NCI-H2227 treated with DMSO at 0.1 percent for 48 hours (cell line): ENCODE data around the gene GALNT14.

Experiments used
- DNase-seq: peaks from one replicate; lab custom pipeline; 2025; lab: John Stamatoyannopoulos, UW

Gene GALNT14

DNA sequence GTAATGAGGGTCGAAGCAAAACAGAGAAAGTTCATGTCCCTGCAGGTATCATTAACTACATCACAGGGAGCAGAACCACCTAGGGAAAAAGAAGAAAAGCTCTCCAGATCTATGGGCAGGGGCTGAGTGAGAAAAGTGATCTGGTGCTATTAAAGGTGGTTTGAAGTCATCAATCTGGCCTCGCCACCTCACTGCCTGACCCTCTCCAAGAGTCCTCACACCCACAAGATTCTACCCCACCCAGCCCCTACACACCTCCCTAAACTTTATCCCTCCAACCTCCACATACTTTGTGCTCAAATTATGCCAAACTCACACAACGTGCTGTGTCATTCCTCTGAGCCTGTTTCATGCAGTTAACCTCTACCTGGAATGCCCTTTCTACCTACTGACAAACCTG is 2.2 kb downstream of the GALNT14 start:
- DNase-seq, result no peak

DNA sequence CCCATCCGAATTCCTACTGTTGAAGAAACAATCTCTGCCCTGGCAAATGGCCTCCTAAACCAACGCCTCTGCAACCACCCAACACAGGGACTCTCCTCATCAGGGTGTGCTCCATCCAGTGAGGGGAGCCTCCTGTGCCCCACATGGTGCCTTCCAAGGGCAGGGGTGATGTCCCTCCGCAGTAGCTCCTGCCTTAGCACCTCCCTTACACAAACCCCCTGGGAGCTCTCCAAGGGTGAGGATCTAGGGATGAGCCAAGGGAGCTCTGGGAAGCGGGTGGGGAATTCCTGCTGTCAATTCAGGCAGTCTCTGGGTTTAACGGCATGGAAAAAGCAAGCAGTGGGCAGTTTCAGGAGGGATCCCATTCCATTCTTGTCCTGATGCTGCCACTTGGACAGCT is 3.8 kb downstream of the GALNT14 start:
- no peak for DNase-seq

DNA sequence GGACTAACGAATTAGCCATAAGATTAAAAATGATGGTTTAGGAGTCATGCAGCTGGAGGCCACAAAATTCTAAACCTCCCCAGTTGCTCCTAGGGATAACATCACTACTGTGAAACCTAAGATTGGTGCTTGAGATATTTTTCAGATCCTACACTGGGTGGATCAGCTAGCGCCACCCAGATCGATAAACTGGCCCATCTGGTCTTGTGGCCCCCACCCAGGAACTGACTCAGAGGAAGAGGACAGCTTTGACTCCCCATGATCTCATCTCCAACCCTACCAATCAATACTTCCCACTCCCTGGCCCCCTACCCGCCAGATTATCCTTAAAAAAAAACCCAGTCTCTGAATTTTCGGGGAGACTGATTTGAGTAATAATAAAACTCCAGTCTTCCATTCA is 5.5 kb downstream of the GALNT14 start:
- DNase-seq, result no peak

DNA sequence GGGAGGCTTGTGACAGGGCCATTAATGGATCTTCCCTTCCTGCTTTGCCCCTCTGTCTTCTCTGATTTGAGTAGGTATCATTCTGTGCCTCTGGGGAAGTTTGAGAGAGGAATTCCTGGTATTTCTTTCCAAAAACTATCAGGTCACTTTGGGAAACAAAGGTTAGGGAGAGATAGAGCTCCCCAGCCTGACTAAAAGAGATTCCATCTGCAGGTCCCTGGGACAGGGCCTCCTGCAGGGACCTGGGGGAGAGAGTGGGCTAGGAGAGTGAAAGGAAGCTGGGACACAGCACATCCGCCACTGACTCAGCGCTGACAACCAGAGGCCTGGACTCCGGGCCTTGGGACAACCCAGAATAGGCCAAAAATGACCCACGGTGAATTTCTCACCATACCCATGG is 6.4 kb downstream of the GALNT14 start:
- DNase-seq, result no peak

DNA sequence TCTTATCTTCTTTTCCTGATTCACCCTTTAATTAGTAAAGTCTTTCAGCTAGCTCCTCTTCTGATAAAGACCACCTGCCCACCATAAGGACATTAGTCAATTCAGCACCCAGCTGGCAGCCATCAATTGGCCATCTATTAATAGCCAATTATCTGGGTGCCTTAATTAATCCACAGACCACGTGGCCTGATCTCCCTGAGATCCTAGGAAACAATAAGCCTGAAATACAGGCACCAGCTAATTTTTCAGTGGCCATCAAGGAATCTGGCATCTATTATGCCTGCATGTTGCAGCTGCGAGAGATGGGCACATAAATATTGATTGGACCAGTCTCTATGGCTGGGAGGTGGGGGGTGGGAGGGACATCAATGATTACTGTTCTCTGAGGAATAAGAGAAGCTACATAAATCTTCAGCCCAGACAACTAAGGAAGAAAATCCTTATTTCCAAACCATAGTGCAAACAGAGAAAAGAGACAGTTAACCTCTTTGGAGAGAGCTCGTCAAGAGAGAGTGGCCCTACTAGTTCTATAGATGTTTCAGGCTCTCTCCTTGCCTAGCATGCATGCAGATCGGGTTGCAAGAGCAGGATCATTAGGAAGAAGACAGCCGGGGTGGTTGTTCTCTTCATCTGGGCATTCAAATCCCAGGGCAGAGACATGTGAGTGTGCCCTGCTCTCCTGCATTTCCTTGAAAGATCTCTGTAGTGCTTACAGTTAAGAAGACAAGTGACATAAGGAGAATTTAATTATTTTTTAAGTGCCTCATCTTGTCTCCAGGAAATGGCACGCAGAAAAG is 8.7 kb downstream of the GALNT14 start:
- DNase-seq, result no peak

DNA sequence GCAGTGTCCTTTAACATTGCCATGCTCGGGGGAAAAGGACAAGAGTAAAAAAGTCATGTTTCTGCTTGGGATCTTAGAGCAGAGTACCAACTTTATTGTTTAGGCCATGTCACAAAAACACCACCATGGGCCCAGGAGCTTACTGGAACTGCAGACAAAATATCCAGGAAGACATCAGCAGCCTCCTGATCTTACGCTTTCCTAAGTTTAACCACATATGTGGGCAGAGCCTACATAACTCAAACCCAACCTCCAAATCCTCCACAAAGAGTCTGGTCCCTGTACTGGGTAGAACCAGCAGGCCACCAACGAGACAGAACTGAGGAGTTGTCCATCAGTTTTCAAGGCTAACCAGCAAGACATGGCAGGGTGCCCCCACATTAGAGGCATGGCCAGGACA is 10.3 kb downstream of the GALNT14 start:
- no peak for DNase-seq

DNA sequence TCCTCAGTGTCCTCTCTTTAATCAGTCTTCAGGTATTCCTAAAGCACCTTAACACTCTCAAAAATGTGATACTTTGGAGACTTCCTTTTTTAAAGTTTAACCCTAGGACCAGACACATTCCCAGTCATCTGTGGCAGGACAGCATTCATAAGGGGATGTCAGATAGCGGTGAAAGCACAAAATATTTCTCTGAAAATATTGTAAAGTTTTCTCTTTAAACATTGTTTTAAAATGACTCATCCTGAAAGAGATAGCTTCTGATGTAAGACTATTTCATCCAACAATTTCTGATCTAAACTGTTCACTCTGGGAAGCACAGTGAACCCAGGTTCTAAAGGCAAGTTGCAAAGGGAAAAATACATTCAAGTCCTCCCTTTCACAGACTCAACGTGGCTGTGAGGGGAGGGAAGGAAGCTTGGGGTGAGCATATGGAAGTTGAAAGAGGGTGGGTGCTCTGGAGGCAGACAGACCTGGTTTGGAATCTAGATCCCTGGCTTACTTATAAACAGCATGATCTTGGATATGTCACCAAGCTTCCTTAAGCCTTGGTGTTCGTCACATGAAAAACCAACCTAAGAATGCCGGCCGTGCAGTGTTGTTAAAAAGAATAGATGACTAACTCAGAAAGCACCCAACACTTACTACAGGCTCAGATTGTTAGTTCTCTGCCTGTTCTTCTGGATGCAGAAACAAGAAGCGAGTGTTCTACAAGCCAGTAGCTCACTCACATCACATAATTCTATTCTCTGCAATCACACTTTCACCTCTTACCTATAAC is 12.1 kb downstream of the GALNT14 start:
- no peak for DNase-seq

DNA sequence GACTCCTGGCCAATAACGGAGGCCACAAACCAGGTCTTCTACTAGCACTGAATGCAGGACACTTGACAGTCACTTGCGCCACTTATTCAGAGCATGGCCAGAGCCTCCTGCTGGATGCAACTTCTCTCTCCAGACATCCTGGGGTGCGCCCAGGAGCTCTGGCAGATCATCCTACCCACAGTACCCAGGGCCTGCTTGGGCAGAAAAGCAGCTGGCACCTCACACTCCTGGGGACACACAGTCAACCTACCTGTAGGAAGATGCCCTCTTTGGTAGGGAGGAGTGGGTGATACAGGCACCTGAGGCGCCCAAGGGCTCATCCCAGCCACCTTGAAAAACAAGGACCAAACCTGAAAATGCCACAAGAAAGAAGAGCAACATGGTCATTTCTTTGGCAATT is 13.3 kb downstream of the GALNT14 start:
- DNase-seq, result no peak

DNA sequence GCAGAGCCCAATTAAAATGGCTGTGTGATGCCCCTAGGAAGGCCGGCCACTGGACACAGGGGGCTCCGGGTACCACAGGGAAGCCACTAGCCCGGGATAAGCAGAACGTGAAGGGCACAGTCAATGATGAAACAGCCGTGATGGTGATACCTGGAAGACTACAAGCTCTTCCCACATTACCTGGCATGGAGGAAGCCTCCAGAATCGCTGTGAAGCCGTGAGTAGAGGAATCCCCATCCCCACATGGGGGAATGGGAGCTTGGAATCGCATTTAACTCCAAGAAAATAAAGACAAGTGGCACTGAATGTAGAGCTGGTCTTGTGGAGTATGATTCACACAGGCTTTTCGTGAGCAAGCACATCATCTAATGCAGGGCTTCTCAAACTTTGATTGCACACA is 16.1 kb downstream of the GALNT14 start:
- DNase-seq, result no peak

DNA sequence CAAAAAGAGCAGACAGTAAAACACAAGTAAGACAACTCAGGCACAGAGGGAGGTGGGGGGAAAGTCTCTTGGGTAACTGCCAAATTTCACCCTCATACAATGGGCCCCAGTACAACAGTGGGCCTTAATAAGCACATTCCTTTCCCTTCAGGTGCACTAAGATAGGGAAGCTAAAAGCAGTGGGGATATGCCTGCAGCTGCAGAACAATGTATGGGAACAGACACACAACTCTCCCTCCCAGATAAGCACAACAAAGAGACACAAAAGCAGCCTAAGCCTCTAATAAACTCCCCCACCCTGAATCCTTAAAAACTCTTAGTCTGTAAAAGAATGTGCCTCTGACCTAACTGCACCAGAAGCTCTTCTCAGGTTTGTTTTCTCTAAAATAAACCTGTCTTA is 24.5 kb downstream of the GALNT14 start:
- DNase-seq, result no peak

DNA sequence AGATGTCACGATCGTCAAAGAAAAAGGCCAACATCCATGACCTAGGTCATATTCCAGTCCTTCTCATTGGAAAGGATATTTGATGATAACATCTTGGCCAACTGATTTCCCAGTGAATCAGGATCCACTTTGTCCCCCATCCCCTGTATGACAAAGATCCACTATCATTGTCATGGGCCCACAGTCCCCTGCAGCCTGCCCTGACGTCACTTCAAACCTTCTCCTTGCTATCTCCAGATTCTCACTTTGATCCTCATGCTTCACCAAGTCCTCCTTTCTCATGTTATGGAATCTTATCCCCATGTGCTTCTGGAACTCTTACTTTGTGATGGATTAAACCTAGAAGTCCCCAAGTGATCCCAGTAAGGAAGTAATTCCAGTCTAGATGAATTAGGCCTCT is 25.7 kb downstream of the GALNT14 start:
- no peak for DNase-seq

DNA sequence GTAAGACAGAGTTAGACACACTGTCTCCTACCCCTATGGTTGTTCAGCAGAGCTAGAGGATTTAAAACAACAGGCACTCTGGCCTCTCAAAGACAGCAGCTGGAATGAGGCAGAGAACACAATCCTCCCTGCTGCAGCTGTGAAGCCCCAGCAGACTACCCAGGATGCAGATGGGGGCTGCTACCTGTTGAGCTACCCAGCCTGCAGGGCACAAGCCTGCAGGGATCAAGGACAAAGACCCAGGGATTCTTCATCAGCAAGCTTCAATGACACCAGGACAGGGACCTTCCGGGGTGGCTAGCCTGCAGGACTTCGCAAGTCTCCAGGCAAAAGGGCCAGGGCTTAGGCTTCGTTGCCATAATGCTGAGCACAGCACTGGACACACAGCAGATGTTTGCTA is 27.2 kb downstream of the GALNT14 start:
- no peak for DNase-seq

DNA sequence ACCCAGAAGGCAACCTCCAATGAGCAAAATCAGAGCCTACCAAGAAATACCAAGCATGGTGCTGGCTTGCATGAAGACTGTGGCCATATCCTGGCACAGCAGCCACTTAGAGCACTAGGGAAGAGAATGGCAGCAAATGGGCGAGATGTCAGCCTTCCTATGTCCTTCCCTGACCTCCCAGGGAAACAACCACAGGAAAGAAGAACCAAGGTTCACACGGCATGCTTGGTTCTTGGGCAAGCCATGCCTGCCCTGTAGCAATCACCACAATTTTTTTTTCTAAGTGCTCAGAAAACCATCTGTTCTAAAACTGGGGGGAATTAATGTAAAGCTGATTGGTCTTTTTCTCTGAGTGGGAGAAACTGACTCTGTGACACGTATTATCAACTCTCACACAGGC is 27.8 kb downstream of the GALNT14 start:
- DNase-seq, result no peak

DNA sequence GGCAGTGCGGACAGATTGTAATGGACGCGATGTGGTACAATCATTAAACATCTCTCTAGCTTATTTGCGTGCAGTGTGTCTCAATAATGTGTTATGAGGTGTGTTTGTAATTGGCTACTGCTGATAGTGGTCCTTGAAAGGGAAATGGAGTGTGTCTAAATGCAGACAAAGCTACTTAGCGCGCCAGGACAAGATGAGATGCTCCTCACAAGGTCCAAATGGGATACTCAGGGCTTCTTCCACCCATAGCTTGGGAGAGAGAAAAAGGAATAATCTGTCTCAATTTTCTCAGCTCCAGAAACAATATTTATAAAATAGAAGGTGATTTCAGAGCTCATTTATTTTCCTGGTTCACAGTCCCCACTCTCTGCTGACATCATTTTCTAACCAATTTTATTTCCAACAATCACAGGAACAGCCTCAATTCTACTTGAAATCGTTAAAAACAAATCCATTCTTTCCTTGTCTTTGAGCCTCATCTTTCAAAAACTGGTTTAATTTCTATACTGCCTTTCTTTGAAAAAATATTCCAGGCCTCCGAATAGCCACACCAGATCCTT is 28.5 kb downstream of the GALNT14 start:
- DNase-seq, result no peak

DNA sequence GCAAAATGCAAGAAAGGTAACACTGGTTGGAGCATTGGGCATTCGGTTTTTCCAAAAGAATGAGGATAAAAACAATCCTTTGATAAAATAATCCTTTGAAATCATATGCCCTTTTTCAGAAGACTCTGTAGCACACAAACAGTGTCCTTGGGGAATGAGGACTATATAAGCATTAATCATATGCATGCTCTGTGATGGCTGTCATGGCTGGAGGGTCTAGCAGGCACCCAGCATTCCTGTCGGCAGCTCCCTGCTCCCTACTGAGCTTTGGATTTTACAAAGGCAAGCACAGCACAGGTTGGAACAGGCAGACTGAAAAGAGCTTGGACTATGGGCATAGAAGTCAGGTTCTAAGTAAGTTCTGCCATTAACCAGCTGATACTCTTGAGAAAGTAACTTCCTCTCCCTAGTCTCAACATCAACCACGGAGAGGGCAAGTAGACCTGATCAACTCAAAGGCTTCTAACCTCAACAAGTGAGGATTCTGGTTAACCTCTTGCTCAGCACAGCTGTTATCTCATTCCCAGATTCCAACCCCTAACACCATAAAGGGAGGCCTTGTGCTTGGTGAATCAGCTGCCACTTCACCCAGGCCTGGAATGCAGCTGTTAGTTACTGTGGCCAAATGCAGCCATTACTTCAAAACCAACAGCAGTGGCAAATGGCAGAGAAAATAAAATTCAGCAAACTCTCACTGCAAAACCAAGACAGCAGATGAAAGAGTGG is 29.5 kb downstream of the GALNT14 start:
- DNase-seq, result no peak

DNA sequence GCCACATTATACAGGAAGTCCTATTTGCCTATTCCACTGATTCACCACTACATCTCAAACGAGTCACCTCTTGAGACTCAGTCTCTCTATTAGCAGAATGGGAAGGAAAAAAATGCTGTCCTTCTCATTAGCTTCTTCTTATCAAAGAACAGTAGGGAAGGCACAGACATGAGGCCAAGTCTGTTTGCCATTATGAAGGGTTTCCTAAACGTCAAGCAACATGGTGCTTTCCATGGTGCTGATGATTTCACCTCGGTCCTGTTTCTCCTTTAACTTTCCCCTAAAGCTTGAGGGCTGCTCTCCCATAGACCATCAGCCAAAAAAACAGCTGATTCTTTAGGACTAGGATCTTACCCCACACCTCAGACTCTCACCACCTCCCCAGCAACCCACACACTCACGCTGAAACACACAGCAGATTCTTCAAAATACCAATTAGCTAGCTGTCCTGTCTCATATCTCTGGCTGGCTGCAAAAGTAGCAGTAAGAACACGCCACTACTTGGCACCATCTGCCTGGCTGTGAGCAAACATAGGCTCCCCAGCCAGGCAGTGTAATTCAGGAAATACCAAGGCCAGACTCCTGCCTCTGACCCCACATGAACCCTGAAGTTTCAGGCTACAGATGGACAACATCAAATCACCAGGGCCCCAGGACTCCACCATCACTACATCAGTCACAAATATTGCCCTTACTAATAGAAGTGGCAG is 30.5 kb downstream of the GALNT14 start:
- no peak for DNase-seq

DNA sequence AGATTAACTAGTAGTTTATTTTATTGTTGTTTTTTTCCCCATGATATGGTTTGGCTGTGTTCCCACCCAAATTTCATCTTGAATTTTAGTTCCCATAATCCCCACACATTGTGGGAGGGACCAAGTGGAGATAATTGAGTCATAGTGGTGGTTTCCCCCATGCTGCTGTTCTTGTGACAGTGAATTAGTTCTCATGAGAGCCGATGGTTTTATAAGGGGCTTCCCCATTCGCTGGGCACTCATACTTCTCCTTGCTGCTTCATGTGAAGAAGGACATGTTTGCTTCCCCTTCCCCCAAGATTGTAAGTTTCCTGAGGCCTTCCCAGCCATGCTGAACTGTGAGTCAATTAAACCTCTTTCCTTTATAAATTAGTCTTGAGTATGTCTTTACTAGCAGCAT is 36.5 kb downstream of the GALNT14 start:
- no peak for DNase-seq

DNA sequence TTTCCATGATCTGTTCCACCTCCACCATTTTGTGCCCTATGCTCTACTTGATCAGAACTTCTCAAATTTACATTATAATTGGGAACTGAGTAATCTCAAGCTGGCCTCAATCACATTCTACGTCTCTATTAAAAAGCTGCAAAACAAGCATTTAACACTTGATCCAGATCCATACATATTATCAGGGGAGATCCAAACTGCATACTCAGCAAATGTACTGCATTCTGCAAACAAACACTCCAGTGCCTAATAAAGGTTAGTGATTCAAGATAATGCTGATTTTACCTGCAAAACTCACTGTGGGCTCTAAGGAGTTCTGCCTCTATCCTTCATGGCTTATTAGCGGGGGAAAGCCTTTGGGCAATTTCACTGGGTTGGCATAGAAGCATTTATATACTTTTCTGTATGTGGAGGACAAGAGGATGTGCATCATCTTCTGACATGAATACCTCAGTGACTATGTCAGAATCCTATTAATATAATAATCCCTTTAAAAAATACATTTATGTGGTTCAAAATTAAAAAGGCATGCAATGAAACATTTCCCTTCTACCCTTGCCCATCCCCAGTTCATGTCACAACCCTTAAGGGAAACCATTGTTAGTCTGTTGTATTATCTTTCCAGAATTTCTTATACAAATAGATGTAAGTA is 40.2 kb downstream of the GALNT14 start:
- DNase-seq, result no peak

DNA sequence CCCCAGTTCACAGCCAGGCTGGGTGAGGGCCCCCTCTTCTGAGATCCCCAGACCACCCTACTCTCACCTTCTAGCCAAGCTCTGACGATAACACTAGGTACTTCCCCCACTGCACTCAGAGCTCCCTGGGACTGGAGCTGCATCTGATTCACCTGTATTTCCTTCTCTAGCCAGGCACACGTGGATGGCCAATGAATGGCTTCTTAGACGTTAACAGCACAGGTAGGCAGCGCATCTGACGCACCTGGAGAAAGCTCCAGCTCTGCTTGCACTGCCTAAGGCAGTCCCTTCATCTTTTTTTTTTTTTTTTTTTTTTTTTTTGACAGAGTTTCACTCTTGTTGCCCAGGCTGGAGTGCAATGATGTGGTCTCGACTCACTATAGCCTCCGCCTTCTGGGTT is 48.1 kb downstream of the GALNT14 start:
- no peak for DNase-seq

DNA sequence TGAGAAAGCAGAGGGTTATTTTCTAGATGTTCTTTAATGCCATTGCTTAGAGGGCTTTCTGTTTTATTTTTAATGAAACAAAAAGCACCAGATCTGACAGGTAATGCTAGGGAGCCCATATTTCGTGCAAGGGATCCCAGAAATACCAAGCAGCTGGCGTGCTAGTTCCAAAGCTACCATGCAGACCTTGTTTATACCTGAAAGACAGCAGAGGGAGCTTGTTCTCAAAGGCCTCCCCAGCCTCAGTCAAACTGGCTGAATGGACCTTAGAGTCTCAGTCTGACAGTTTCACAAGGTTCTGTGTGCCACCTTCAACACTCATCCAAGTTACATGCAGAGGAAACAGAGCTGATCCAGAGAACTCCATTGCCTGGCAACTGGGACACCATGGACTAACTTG is 48.6 kb downstream of the GALNT14 start:
- DNase-seq, result no peak

DNA sequence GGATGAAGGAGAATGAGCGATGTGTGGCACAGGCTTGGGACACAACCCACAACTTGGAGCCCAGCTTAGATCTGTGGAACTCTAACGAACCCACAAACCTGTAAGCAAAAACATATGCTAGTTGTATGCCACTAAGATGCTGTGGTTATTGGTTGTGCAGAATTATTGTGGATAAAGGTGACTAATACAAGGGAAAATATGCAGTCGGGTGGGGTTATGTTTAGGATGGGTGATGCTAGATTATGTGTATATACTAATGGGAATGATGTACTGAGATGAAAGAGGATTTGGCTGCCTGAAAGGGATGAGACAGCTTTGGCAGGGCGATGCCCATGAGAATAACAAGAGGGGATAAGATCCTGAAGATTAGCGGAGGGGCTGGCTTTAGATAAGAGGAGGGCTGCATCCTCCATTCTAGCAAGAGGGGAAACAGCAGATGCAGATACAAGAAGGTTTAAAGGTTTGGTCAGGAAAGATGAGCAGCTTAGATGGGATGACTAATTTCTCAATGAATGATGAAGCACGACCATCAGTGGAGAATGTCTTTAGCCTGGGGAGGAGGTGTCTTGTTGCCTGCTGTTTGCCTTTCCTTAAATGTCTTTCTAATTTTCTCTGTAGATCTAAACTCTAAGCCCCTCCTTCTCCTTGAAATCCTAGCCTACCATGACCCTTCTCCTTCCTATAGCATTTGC is 49.6 kb downstream of the GALNT14 start:
- no peak for DNase-seq
